SK-N-SH (cell line): ENCODE measurements around the gene GAPVD1. TPM values are rescaled to one million over a fixed set of nuclear protein-coding genes. Genes with fewer than 3 reads are reported as not detected.

ENCODE experiments used
- CTCF ChIA-PET: fragments of 300-600, 350-600 bp; formaldehyde crosslinking; extraction: SDS; loops from one replicate; lab custom pipeline; 2021; lab: Yijun Ruan, JAX
- POLR2A ChIA-PET: fragments of 350-600 bp; sonication (Branson Sonifier 250); formaldehyde crosslinking; extraction: SDS; loops from one replicate; lab custom pipeline; 2020; ENCODE audit warnings: antibody characterized with exemption, inconsistent platforms; lab: Yijun Ruan, JAX
- DNase-seq: peaks from one replicate; pipeline ENCODE4 v3.0.0; 2012
- H2AFZ ChIP-seq: fragments of 200-600 bp; sonication (generic); 2 replicates; pipeline ENCODE4 v1.8.1; 2016; ENCODE audit warnings: antibody characterized with exemption, mild to moderate bottlenecking, low read depth
- H3F3A ChIP-seq: fragments of 200-600 bp; sonication (generic); replicated peaks from 2 replicates; pipeline ENCODE3; 2016; ENCODE audit warnings: antibody characterized with exemption, mild to moderate bottlenecking; ENCODE audit not compliant: insufficient read depth
- H3K27ac ChIP-seq, 2 experiments: fragments of 200-500 bp in 1 of 2; fragments of 200-600 bp in 1 of 2; sonication (Bioruptor generic) in 1 of 2; sonication (generic), shearing (Covaris generic) in 1 of 2; 2 replicates each; pipeline versions ENCODE4 v1.5.1 to v1.6.1; 2014 to 2016; ENCODE audit warnings: low read depth in 2 of 2, inconsistent platforms in 1 of 2, low read length in 1 of 2, mild to moderate bottlenecking in 1 of 2, mixed read lengths in 1 of 2
- H3K27me3 ChIP-seq: fragments of 200-600 bp; sonication (generic), shearing (Covaris generic); 2 replicates; pipeline ENCODE4 v1.6.1; 2016; ENCODE audit warnings: mixed run types; ENCODE audit not compliant: insufficient read depth
- H3K36me3 ChIP-seq, 2 experiments: fragments of 200-500 bp in 1 of 2; fragments of 200-600 bp in 1 of 2; sonication (Bioruptor generic) in 1 of 2; sonication (generic) in 1 of 2; replicated peaks in 1 of 2; 2 replicates each; pipeline versions ENCODE3 to v1.5.1; 2014 to 2016; ENCODE audit warnings: low read length in 1 of 2, mild to moderate bottlenecking in 1 of 2; ENCODE audit not compliant: insufficient read depth in 2 of 2, control insufficient read depth in 1 of 2
- H3K4me1 ChIP-seq, 2 experiments: fragments of 200-500 bp in 1 of 2; fragments of 200-600 bp in 1 of 2; sonication (Bioruptor generic) in 1 of 2; sonication (generic), shearing (Covaris generic) in 1 of 2; 2 replicates each; pipeline versions ENCODE4 v1.5.1 to v1.6.1; 2014 to 2016; ENCODE audit warnings: low read depth in 1 of 2, low read length in 1 of 2, mixed run types in 1 of 2; ENCODE audit not compliant: insufficient read depth in 2 of 2, control insufficient read depth in 1 of 2
- H3K4me2 ChIP-seq: fragments of 200-600 bp; sonication (generic), shearing (Covaris generic); 2 replicates; pipeline ENCODE4 v1.6.1; 2017; ENCODE audit warnings: mixed run types
- H3K4me3 ChIP-seq, 2 experiments: fragments of 200-500 bp in 1 of 2; fragments of 200-600 bp in 1 of 2; sonication (Bioruptor generic) in 1 of 2; sonication (generic), shearing (Covaris generic) in 1 of 2; 2 replicates each; pipeline versions ENCODE4 v1.5.1 to v1.8.1; 2014 to 2016; ENCODE audit warnings: low read depth in 2 of 2, inconsistent platforms in 1 of 2, low read length in 1 of 2, mild to moderate bottlenecking in 1 of 2, mixed read lengths in 1 of 2, moderate library complexity in 1 of 2
- H3K79me2 ChIP-seq: fragments of 200-600 bp; sonication (generic); 2 replicates; pipeline ENCODE4 v1.8.1; 2017; ENCODE audit warnings: mild to moderate bottlenecking; ENCODE audit not compliant: insufficient read depth
- H3K9ac ChIP-seq: fragments of 200-600 bp; sonication (generic); 2 replicates; pipeline ENCODE4 v1.6.1; 2017; ENCODE audit warnings: mixed run types
- H3K9me2 ChIP-seq: fragments of 200-600 bp; sonication (generic); 2 replicates; pipeline ENCODE4 v1.6.1; 2017; ENCODE audit warnings: mixed run types
- H3K9me3 ChIP-seq: fragments of 200-600 bp; sonication (generic); 2 replicates; pipeline ENCODE4 v1.6.1; 2017; ENCODE audit warnings: mixed run types, mild to moderate bottlenecking, moderate library complexity
- H4K20me1 ChIP-seq: fragments of 200-600 bp; sonication (generic); 2 replicates; pipeline ENCODE4 v1.6.1; 2017; ENCODE audit warnings: mild to moderate bottlenecking, mixed run types; ENCODE audit not compliant: insufficient read depth
- CTCF ChIP-seq: fragments of 200-600 bp; sonication (generic); IDR thresholded peaks from 2 replicates; pipeline ENCODE4 v1.6.1; 2017; ENCODE audit warnings: antibody characterized with exemption, mild to moderate bottlenecking, moderate library complexity
- FOXJ3 ChIP-seq: sonication (generic); formaldehyde crosslinking; IDR thresholded peaks from 2 replicates; pipeline ENCODE4 v1.5.1; 2020; ENCODE audit warnings: mild to moderate bottlenecking, missing genetic modification reagents
- GABPA ChIP-seq: IDR thresholded peaks from 2 replicates; pipeline ENCODE4 v1.4.0; 2012; ENCODE audit warnings: low read depth, mild to moderate bottlenecking
- IRF3 ChIP-seq: fragments of 150-350 bp; IDR thresholded peaks from 2 replicates; pipeline ENCODE4 v1.6.1; 2016; ENCODE audit warnings: mild to moderate bottlenecking, low read depth, low read length
- MAX ChIP-seq: IDR thresholded peaks from 2 replicates; pipeline ENCODE4 v1.4.0; 2012; ENCODE audit warnings: low read depth
- MEF2A ChIP-seq: IDR thresholded peaks from 2 replicates; pipeline ENCODE4 v1.4.0; 2012; ENCODE audit warnings: low read depth, borderline replicate concordance
- MXI1 ChIP-seq: IDR thresholded peaks from 2 replicates; pipeline ENCODE4 v1.6.1; 2012; ENCODE audit warnings: mild to moderate bottlenecking, low read depth, low read length, improper control_type of control experiment
- NFIC ChIP-seq: IDR thresholded peaks from 2 replicates; pipeline ENCODE4 v1.4.0; 2012; ENCODE audit warnings: borderline replicate concordance
- NRF1 ChIP-seq: IDR thresholded peaks from 2 replicates; pipeline ENCODE4 v1.6.1; 2012; ENCODE audit warnings: low read depth, mild to moderate bottlenecking, low read length
- RAD21 ChIP-seq: IDR thresholded peaks from 2 replicates; pipeline ENCODE4 v1.6.1; 2012; ENCODE audit warnings: mild to moderate bottlenecking, low read length
- RCOR1 ChIP-seq: fragments of 150-350 bp; IDR thresholded peaks from 2 replicates; pipeline ENCODE4 v1.6.1; 2017; ENCODE audit warnings: antibody characterized with exemption, low read length
- RXRA ChIP-seq: IDR thresholded peaks from 2 replicates; pipeline ENCODE4 v1.4.0; 2012; ENCODE audit warnings: low read depth, mild to moderate bottlenecking, borderline replicate concordance
- YY1 ChIP-seq: IDR thresholded peaks from 2 replicates; pipeline ENCODE4 v1.4.0; 2012; ENCODE audit warnings: low read depth, mild to moderate bottlenecking
- ZBTB33 ChIP-seq: IDR thresholded peaks from 2 replicates; pipeline ENCODE4 v1.4.0; 2012; ENCODE audit warnings: low read depth, borderline replicate concordance
- WGBS: methylation state at CpG from one replicate; pipeline ENCODE4 v1.1.6; 2017; ENCODE audit warnings: low lambda C conversion rate; 5-methylcytosine and 5-hydroxymethylcytosine counted together
- polyA plus RNA-seq, 3 experiments: library from polyadenylated mRNA; depleted of rRNA; stranded (reverse); fragments of >200 nt; gene quantifications; 2 replicates each; pipeline ENCODE4 v1.2.3, GENCODE V29; 2012

GAPVD1 gene
- polyA plus RNA-seq, 1 of the 3 experiments (the other 2 are of a cell fraction) = 10.5 TPM

GRCh38 chr9:125235804-125236519, 25.7 kb upstream of the GAPVD1 start:
- H3K36me3 ChIP-seq = peaks cover 51 to 73% of the 10 kb centered on the region in 2 experiments

More at GRCh38 chr9:125235804-125236519, 25.7 kb upstream of the GAPVD1 start:
- no peaks in the 10 kb centered on the region for H3K9me2 ChIP-seq
- no peaks in the 10 kb centered on the region for H3K9me3 ChIP-seq
- H3K9ac ChIP-seq = peak overlapping the region; percentile 23; the same call in 1 of the 2 replicates
- TF ChIP-seq YY1 = no peak
- TF ChIP-seq NRF1 = no peak
- no peak for TF ChIP-seq RCOR1
- no peak for TF ChIP-seq MEF2A
- no peak for TF ChIP-seq FOXJ3 (CRISPR knock-in tag)
- TF ChIP-seq CTCF = no peak
- no peak for TF ChIP-seq IRF3
- no peak for TF ChIP-seq MXI1
- no peak for TF ChIP-seq ZBTB33
- no peak for TF ChIP-seq RAD21
- no peak for TF ChIP-seq NFIC
- TF ChIP-seq GABPA = no peak
- TF ChIP-seq MAX = no peak
- TF ChIP-seq RXRA = no peak
- H3K79me2 ChIP-seq = peaks cover 63% of the 10 kb centered on the region
- POLR2A ChIA-PET = no interaction called here
- H3K27me3 ChIP-seq = no peaks in the 10 kb centered on the region
- peaks cover 70% of the 10 kb centered on the region for H4K20me1 ChIP-seq
- 55% methylated on average over 5 of the region's 5 CpGs for WGBS
- no peak overlapping the region for H2AFZ ChIP-seq
- CTCF ChIA-PET = interaction anchor here (0.9 kb wide), 1 partner anchor 139 kb away, joined by 3 read pairs; no protein-coding TSS in a partner anchor
- H3K4me2 ChIP-seq = peak overlapping the region; percentile 92
- H3K4me1 ChIP-seq = peaks cover 17 to 24% of the 10 kb centered on the region in 2 experiments
- H3K4me3 ChIP-seq = peak overlapping the region; percentile 15 to 32; a peak in 3 of 4 replicates
- no peak for DNase-seq
- H3K27ac ChIP-seq = peak overlapping the region in 1 of 2 experiments; percentile 96; a peak in 2 of 4 replicates
- peaks cover 50% of the 10 kb centered on the region for H3F3A ChIP-seq
